C4-2B (cell line): ENCODE results near the gene HLA-DMB.
A peak's percentile ranks its signal among the peaks of the same experiment; 100 is the strongest.

Experiments used
- H3K27ac ChIP-seq: fragments of 450-650 bp; 2 replicates; pipeline ENCODE4 v1.5.1; 2017
- CTCF ChIP-seq: fragments of 450-650 bp; conservative IDR thresholded peaks from 2 replicates; pipeline ENCODE4 v1.5.1; 2017; ENCODE audit warnings: mild to moderate bottlenecking
- ZFX ChIP-seq: fragments of 450-650 bp; IDR thresholded peaks from 2 replicates; pipeline ENCODE4 v1.6.1; 2017

HLA-DMB gene

GRCh38 chr6:32940656-32941213, at the start of gene HLA-DMB:
TSS of gene HLA-DMB (minus strand) at chr6:32941028. CDS start at chr6:32940807, 221 bp downstream.
- TF ChIP-seq ZFX (no peak), CTCF (no peak)
- H3K27ac ChIP-seq, result no peak within 1 kb of the TSS

GRCh38 chr6:32989368-32989767, 48.5 kb upstream of the HLA-DMB start:
- H3K27ac ChIP-seq, result no peak overlapping the region
- no peak for TF ChIP-seq ZFX
- no peak for TF ChIP-seq CTCF

GRCh38 chr6:32984622-32985389, 44.0 kb upstream of the HLA-DMB start:
- H3K27ac ChIP-seq, result no peak overlapping the region; the same call in 1 of the 2 replicates
- TF ChIP-seq CTCF, result peak; percentile 94
- TF ChIP-seq ZFX, result no peak

- no peak for TF ChIP-seq CTCF
- no peak for TF ChIP-seq ZFX
- H3K27ac ChIP-seq, result no peak overlapping the region; the same call in 1 of the 2 replicates
Measured at GRCh38 chr6:32983964-32984621, 43.3 kb upstream of the HLA-DMB start.

- no peak overlapping the region; the same call in 1 of the 2 replicates for H3K27ac ChIP-seq
- TF ChIP-seq CTCF (no peak), ZFX (no peak)
Measured at GRCh38 chr6:32983493-32983848, 42.6 kb upstream of the HLA-DMB start.

GRCh38 chr6:32982702-32983492, 42.1 kb upstream of the HLA-DMB start:
- no peak overlapping the region; the same call in 1 of the 2 replicates for H3K27ac ChIP-seq
- no peak for TF ChIP-seq CTCF
- no peak for TF ChIP-seq ZFX
